RPMI7951 (cell line): ENCODE measurements around the gene TNNI2. TPM values are rescaled to one million over a fixed set of nuclear protein-coding genes. Genes with fewer than 3 reads are reported as not detected.
A peak's percentile ranks its signal among the peaks of the same experiment; 100 is the strongest.

Source experiments
- DNase-seq: peaks from one replicate; pipeline ENCODE4 v3.0.0-alpha.2; 2012; ENCODE audit warnings: low read depth
- total RNA-seq: library from RNA; depleted of rRNA; stranded (reverse); fragments of >200 nt; shearing (Covaris generic); gene quantifications from 2 replicates; pipeline ENCODE4 v1.2.3, GENCODE V29; 2014

The TNNI2 gene
- total RNA-seq, 1 experiment from 2014 or later, result 0.48 TPM

- DNase-seq, result no peak
These were observed 21.3 kb downstream of the TNNI2 start for GRCh38 chr11:1860108-1860507.

GRCh38 chr11:1861435-1862411, 22.9 kb downstream of the TNNI2 start:
- DNase-seq, result no peak

GRCh38 chr11:1862588-1863351, 24.0 kb downstream of the TNNI2 start:
- DNase-seq, result peak; percentile 84

- peak; percentile 92 for DNase-seq
These were observed 24.8 kb downstream of the TNNI2 start for GRCh38 chr11:1863352-1864216.

GRCh38 chr11:1864231-1864630, 25.4 kb downstream of the TNNI2 start:
- DNase-seq, result peak; percentile 39

GRCh38 chr11:1864831-1865665, 26.3 kb downstream of the TNNI2 start:
- DNase-seq, result no peak

GRCh38 chr11:1866226-1866625, 27.4 kb downstream of the TNNI2 start:
- DNase-seq, result no peak

- DNase-seq, result no peak
These were observed 28.0 kb downstream of the TNNI2 start for GRCh38 chr11:1866776-1867175.

GRCh38 chr11:1867381-1867780, 28.6 kb downstream of the TNNI2 start:
- no peak for DNase-seq

GRCh38 chr11:1868056-1868635, 29.4 kb downstream of the TNNI2 start:
- no peak for DNase-seq

GRCh38 chr11:1868636-1869291, 30.0 kb downstream of the TNNI2 start:
- peak; percentile 60 for DNase-seq

GRCh38 chr11:1869427-1870325, 30.9 kb downstream of the TNNI2 start:
- DNase-seq, result peak; percentile 34

GRCh38 chr11:1870326-1870696, 31.5 kb downstream of the TNNI2 start:
- DNase-seq, result no peak

GRCh38 chr11:1870721-1871466, 32.1 kb downstream of the TNNI2 start:
- DNase-seq, result peak; percentile 71

- no peak for DNase-seq
These were observed 32.8 kb downstream of the TNNI2 start for GRCh38 chr11:1871531-1871930.

GRCh38 chr11:1872267-1872985, 33.6 kb downstream of the TNNI2 start:
- DNase-seq, result no peak

- peak; percentile 35 for DNase-seq
These were observed 34.4 kb downstream of the TNNI2 start for GRCh38 chr11:1873048-1873812.
